Measurements from ENCODE around the gene PMEPA1.

DNA sequence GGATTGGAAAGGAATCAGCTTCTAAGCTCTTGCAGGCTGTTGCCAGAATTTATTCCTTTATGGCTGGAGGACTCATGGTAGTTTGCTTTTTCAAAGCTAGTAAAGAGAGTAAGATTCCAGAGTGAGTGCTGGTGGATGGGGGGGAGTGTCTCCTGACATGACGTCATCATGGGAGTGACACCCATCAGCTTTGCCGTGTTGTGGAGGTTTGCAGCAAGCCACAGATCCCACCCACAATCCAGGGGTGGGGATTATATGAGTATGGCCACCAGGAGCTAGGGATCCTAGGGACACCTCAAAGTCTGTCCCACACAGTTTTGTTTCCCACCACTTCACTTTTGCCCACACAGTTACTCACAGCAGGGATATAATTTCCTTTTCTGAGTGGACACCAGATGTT is 28.7 kb upstream of the PMEPA1 start:
- TF ChIP-seq EZH2 (IDR thresholded peaks at IDR 0.05) (no peak), FOXP2 (optimal IDR thresholded peaks at IDR 0.05; ENCODE audit: control extremely low read depth, extremely low read length, insufficient read depth) (no peak), POLR2AphosphoS5 (IDR thresholded peaks at IDR 0.05; ENCODE audit: borderline replicate concordance, low read depth, low read length) (no peak)
